Stimulated activated CD4-positive, alpha-beta T cell treated with anti-CD3 and anti-CD28 coated beads, Interleukin-2, amount 100 ng/mL, for 48 hours (primary cell): ENCODE measurements around the gene TMEM176A.
"Not testable (repeated sequence)": the region's sequence is repeated elsewhere in the genome, so short reads cannot be mapped to it uniquely, and the experiment has no call there.

Source experiments
- DNase-seq, 2 donors: peaks; one replicate each; pipeline ENCODE4 v3.0.0-alpha.2; 2020

TMEM176A gene, protein sequence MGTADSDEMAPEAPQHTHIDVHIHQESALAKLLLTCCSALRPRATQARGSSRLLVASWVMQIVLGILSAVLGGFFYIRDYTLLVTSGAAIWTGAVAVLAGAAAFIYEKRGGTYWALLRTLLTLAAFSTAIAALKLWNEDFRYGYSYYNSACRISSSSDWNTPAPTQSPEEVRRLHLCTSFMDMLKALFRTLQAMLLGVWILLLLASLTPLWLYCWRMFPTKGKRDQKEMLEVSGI

GRCh38 chr7:150800581-150801241, at the start of gene TMEM176A:
TSS of gene TMEM176A (plus strand) at chr7:150800769. CDS start at chr7:150801551, 782 bp downstream.
- DNase-seq = no peak

DNA sequence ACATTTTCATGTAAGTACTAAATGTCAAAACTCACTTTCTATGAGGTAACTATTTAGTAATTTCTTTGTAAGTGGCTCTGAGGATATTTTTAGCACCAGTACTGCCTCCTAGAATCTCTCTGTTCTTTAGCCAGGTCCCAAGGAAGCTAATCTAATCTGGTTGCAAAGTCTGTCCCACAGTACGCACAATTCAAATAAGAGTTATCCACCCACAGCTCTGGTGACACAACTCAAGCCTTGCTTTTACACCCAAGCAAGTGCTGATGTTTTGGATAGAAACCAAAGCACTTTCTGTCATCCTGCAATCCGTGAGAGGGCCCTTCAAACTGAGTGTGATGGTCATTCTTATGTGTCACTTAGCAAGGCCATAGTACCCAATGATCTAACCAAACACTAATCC, 48.9 kb upstream of the TMEM176A start:
- DNase-seq = no peak

GRCh38 chr7:150753239-150753638, 47.3 kb upstream of the TMEM176A start:
- no peak for DNase-seq

DNA sequence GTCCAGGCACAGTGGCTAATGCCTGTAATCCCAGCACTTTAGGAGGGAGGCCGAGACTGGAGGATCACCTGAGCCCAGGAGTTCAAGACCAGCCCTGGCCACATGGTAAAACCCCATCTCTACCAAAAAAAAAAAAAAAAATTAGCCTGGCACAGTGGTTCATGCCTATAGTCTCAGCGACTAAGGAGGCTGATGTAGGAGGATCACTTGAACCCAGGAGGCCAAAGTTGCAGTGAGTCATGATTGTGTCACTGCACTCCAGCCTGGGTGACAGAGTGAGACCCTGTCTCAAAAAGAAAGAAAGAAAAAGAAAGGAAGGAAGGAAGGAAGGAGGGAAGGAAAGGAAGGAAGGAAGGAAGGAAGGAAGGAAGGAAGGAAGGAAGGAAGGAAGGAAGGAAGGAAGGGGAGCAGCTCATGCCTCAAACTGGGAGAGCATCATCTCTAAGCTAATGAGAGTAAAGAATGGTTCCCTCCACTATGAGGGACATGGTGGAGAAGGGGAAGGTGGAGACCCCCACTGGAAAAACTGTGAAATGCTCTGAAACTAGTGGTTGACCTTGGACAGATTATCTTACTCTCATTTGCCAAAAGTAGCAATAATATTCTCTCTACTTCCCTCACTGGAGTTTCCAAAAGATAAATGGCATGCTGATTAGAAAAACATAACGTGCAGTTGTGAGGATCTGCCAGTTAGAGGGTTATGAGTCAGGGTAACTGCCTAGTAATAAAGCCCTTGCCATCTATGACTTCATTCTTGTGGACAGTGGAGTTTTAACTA, 46.6 kb upstream of the TMEM176A start:
- DNase-seq = no peak

DNA sequence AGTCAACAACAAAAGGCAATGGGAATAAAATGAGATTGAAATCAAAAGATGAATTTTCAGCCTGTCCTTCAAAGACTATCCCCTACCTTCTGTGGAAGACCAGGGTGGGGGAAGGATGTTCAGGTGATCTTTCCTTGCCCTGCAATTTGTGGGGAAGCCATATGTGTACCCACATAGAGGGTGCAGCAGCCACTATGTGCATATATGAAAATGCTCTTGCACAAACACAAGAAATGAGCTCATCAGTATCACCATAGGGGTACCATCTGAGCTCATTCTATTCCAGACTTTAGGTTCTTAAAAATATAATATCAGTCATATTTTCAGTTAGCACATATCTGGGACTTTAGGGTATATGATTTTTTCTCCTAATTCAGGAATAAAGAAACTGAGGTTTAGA, 45.6 kb upstream of the TMEM176A start:
- no peak for DNase-seq

DNA sequence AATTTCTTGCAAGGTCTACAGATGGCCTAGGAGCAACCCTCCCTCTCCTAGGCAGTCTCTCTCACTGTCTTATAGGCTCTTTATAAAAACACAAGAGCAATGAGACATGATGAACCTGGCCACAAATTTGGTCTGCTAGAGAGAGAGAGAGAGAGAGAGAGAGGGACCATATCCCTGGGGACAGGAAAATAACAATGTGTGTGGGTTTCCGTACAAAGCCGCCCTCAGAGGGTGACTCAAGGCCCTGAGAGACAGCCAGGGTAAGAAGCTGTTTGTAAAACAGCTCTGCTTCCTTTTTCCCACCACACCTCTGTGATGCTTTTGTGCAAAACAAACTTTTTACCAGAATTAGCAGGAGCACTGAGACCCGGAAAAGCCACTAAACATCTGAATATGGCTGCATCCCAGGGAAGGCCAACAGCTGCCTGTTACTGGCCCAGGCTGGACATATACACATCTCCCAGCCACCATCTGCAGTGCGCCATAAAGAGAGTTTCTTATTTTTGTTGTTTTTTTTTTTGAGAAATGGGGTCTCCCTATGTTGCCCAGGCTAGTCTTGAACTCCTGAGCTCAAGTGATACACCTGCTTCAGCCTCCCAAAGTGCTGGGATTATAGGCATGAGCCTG, 45.0 kb upstream of the TMEM176A start:
- DNase-seq = no peak

DNA sequence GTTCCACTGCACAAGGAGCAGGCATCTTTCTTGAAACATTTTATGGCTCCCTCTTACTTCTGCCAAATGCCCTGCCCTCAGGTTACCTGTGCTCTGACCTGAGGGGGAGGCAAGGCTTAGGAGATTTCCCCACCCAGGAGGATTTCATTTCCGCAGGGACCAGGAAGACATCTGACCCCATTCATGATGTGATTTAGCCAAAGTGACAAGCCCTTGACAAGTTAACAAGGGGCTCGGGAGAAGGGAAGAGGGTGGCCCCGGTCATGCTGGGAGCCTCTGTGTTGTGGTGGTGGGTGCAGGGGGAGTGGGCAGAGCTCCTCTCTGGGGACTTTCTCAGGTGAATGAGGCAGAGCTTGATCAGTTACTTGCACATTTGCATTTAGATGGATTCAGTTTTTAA, 44.4 kb upstream of the TMEM176A start:
- DNase-seq = no peak

DNA sequence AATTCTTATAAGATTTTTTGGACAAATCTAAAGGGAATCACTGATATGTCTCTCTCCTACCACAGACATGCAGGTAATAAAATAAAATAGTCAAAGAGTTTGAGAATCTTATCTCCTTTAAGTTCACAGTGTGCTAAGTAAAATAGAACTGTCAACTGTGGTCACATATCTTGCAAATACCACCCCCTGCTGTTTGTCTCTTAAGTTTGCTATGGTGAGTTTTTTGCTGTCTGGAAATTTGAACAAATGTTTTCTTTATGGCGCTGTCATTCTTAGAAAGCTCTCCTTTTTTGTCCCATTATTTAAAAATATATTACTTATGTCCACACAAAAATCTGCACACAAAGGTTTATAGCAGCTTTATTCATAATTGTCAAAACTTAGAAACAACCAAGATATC, 43.7 kb upstream of the TMEM176A start:
- no peak for DNase-seq

DNA sequence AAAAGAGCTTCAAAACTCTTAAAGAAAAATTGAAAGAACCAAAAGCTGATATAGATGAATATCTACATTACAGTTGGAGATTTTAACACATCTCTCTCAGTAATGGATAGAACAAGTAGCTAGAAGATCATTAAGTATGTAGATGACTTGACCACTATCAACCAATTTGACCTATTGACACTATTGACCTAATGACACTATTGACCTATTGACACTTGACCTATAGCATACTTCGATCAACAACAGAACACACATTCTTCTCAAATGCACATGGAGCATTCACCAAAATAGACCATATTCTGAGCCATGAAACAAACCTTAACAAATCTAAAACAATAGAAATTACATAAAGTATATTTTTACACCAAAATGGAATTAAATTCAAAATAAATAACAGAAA, 41.1 kb upstream of the TMEM176A start:
- DNase-seq = no peak

DNA sequence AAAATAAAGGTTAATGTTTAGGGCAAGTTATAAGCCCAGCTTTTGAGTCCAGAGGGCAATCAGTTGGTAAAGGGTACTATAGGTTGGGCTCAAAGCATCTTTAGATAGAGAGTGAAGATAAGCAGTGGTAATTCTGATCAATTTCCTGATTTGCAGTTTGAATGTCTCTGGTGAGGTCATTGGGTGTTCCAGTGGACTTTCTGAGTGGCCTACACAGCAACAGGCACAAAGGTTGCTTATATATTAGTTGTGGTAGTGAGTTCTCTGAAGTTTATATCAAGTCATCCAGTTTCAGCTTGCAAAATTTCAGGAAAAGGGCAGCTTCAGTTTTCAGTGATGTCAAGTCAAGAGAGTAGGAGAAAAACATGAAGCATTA, 34.2 kb upstream of the TMEM176A start:
- DNase-seq = no peak

DNA sequence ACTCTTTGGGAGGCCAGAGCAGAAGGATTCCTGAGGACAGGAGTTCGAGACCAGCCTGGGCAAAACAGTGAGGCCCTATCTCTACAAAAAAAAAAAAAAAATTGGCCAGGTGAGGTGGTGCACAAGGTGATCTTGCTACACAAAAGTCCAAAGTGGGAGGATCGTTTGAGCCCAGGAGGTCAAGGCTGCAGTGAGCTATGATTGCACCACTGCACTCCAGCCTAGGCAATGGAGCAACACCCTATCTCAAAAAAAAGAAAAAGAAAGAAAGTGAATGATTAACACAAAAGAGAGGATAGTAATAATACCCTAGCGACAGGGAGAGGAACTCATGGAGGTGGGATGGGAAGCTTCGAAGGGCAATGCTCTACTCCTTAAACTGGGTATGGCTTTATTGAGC, 30.8 kb upstream of the TMEM176A start:
- no peak for DNase-seq

- DNase-seq = not testable (repeated sequence)
Measured at GRCh38 chr7:150774131-150774530, 26.4 kb upstream of the TMEM176A start.

GRCh38 chr7:150778014-150778737, 22.4 kb upstream of the TMEM176A start:
- no peak for DNase-seq

DNA sequence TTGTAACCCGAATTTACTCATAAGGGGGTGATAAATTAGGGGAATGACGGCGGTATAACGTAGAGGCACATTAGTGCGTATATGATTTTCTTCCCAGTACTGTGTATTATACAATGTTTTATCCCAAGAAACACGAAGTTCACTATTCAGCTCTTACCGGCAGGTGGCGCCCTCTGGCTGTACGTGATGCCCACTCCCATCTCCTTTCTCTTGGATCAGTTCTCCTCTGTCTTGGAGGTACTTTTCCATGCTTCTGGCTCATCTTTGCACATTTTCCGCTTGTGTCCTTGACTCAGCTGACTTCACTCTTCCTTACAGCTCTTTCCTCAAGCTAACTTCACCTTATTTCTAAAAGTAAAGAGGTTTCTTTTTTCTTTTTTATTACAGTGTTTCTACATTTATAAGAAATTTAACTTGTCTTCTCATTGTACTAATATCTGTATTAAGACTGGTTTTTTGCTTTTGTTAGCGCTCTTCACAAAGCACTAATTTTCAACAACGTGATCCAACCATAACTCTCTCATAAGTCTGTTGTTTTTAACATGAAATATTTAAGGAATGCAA, 21.7 kb upstream of the TMEM176A start:
- DNase-seq = peak; percentile 74 to 79

- DNase-seq = no peak
Measured at GRCh38 chr7:150780292-150780691, 20.3 kb upstream of the TMEM176A start.

DNA sequence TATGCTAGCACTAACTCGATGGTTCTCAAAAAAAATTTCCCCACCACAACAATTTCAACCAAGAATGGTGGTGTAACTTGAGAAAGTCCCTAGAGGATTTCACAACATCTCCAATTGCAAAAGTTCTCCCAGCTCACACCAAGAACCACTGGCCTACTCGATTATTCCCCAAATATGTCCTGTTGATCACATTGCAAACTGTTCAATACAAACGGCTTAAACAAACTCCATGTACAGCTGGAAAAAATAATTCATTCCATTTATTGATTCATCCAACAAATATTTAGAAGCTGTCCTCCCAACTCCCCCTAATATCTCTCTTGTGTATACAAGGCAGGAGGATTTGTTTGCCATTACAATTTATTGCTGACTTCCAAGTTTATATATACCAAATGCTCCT, 19.5 kb upstream of the TMEM176A start:
- DNase-seq = no peak

GRCh38 chr7:150781961-150782360, 18.6 kb upstream of the TMEM176A start:
- DNase-seq = no peak

DNA sequence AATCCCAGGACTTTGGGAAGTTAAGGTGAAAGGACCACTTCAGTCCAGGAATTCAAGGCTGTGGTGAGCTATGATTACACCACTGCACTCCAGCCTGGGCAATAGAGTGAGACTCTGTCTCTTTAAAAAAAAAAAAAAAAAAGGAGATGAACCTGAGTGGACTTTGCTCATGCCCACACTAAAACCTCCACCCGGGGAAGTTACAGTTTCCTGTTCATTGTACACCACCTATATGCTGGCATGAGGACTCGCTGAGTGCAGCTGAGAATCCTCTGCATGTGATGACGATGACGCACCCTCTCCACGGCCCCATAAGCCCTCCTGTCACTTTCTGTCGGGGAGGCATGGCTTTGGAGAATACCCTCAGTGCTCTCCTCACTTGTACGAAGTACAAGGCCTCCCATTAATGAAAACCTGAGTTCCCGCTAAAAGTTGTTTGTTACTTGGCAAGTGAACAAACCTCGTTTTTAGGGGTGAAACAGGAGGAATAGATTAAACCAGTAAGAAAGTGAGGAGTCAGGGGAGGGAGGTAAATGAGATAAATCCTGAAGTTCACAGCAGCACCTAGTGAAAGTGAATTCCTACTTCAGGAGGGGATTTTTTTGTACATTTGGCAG, 16.3 kb upstream of the TMEM176A start:
- no peak for DNase-seq

- DNase-seq = no peak
Measured at GRCh38 chr7:150784954-150785353, 15.6 kb upstream of the TMEM176A start.

GRCh38 chr7:150787321-150788281, 13.0 kb upstream of the TMEM176A start:
- no peak for DNase-seq
